Measurements from ENCODE around the gene NHS. TPM values are rescaled to one million over a fixed set of nuclear protein-coding genes. Genes with fewer than 3 reads are reported as not detected.
A peak's percentile ranks its signal among the peaks of the same experiment; 100 is the strongest.
"Not testable (repeated sequence)": the region's sequence is repeated elsewhere in the genome, so short reads cannot be mapped to it uniquely, and the experiment has no call there.

The NHS gene
- total RNA-seq, 2 donors from 2014 or later: under 0.01 to 1.3 TPM

DNA sequence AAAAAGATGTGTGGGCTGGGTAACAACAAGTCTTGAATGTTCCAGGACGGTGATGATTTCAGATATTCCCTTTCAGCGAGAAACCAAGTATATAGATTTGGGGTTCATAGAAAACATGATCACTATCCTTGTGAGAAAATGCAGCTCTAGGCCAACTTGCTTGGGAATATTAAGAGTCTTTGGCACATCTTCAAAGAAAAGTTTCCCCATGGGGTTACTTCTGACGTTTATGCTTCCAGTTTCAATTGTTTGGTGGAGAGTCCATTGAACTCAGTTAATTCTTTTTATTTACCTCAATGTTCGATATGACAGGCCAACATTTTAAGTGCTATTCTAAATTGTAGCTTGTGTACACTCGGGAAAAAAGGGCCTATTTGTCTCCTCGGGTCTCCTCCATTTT lies 126.7 kb downstream of the NHS start:
- H3K36me3 ChIP-seq (replicated peaks in 1 of 2; ENCODE audit: insufficient read depth in 1 of 2, low read depth in 2 of 2): no peaks in the 10 kb centered on the region
- H3K27ac ChIP-seq: no peak overlapping the region
- 68 to 81% methylated on average over 6 of the region's 6 CpGs for WGBS, 2 donors
- ATAC-seq (no peak), DNase-seq (no peak)
- no peaks in the 10 kb centered on the region for H3K9me3 ChIP-seq
- TF ChIP-seq POLR2A (IDR thresholded peaks at IDR 0.05): no peak
- TF ChIP-seq, protein P1, sequence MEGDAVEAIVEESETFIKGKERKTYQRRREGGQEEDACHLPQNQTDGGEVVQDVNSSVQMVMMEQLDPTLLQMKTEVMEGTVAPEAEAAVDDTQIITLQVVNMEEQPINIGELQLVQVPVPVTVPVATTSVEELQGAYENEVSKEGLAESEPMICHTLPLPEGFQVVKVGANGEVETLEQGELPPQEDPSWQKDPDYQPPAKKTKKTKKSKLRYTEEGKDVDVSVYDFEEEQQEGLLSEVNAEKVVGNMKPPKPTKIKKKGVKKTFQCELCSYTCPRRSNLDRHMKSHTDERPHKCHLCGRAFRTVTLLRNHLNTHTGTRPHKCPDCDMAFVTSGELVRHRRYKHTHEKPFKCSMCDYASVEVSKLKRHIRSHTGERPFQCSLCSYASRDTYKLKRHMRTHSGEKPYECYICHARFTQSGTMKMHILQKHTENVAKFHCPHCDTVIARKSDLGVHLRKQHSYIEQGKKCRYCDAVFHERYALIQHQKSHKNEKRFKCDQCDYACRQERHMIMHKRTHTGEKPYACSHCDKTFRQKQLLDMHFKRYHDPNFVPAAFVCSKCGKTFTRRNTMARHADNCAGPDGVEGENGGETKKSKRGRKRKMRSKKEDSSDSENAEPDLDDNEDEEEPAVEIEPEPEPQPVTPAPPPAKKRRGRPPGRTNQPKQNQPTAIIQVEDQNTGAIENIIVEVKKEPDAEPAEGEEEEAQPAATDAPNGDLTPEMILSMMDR (IDR thresholded peaks at IDR 0.05): no peak
- no peaks in the 10 kb centered on the region for H3K4me1 ChIP-seq
- no peaks in the 10 kb centered on the region for H3K27me3 ChIP-seq
- intact Hi-C loops (cut with DNase I): no loop called here
- no peak overlapping the region for H3K4me3 ChIP-seq

DNA sequence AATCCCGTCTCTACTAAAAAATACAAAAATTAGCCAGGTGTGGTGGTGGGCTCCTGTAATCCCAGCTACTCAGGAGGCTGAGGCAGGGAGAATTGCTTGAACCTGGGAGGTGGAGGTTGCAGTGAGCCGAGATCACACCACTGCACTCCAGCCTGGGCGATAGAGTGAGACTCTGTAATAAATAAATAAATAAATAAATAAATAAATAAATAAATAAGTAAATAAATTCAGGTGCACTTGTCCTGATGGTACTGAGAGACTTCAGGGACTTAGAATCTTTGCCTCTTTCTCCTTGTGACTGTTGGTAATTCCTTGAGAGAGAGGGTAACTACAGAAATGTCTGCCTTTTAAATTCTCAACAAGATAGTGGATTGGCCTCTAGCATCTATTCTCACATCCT lies 131.4 kb downstream of the NHS start:
- H3K4me1 ChIP-seq, ATAC-seq: not testable (repeated sequence)

DNA sequence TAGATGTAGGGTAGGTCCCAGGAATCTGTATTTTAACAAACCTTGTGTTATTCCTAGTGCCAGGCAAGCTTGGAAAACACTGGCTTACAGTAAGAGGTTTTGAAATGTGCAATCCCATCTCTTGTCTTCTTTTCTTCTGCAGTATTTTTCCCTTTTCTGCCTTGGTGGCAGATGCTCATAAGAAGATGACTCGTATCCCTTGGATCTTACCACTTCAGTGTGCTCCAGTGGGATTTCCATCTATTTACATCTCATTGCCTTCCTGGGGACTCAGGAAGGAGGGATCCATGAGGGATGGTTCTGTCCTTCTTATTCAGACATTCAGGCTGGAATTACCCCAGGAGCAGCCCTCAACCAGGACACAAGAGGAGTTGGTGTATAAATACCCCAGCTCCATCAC lies 136.6 kb downstream of the NHS start:
- no peak for DNase-seq
- 100% methylated on average over 1 of the region's 1 CpG for WGBS, 2 donors

More for the DNA sequence above, 131.4 kb downstream of the NHS start:
- H3K36me3 ChIP-seq (replicated peaks in 1 of 2; ENCODE audit: insufficient read depth in 1 of 2, low read depth in 2 of 2); H3K27me3 ChIP-seq; DNase-seq; H3K27ac ChIP-seq; H3K9me3 ChIP-seq; intact Hi-C loops (cut with DNase I); H3K4me3 ChIP-seq: not testable (repeated sequence)
- WGBS, 2 donors: 89 to 95% methylated on average over 2 to 3 of the region's 3 CpGs

DNA sequence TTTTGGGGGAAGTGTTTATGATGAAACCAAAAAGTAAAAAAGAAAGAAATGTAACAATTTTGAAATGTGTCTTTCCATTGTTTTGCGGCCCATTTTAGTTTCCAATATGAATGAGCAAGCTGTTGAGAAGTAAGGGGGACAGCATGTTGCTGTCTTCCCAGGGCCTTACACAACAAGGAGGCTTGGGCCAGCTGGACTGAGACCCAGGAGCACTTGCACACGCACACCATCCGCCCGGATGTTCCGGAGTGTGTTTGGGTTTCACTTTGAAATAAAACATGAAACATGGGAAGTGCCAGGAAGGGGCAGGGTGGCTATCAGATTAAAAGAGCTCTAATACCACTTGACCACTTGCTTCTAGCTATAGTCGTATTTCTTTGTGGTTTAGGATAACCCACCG lies 144.4 kb downstream of the NHS start:
- Histone ChIP-seq H3K9me3 (no peaks in the 10 kb centered on the region), H3K27ac (no peak overlapping the region), H3K4me1 (no peaks in the 10 kb centered on the region), H3K4me3 (no peak overlapping the region), H3K27me3 (no peaks in the 10 kb centered on the region), H3K36me3 (replicated peaks in 1 of 2; ENCODE audit: insufficient read depth in 1 of 2, low read depth in 2 of 2) (no peaks in the 10 kb centered on the region)
- TF ChIP-seq, protein P1 (IDR thresholded peaks at IDR 0.05): no peak
- TF ChIP-seq POLR2A (IDR thresholded peaks at IDR 0.05): no peak
- DNase-seq (peak in 3 of 4 donors; percentile 19 to 27 (median 26)), ATAC-seq (no peak)
- intact Hi-C loops (cut with DNase I): no loop called here
- WGBS, 2 donors: 73 to 76% methylated on average over 7 of the region's 7 CpGs

More for the DNA sequence above, 136.6 kb downstream of the NHS start:
- Histone ChIP-seq H3K36me3 (replicated peaks in 1 of 2; ENCODE audit: insufficient read depth in 1 of 2, low read depth in 2 of 2) (no peaks in the 10 kb centered on the region), H3K4me1 (no peaks in the 10 kb centered on the region), H3K27ac (no peak overlapping the region), H3K4me3 (no peak overlapping the region), H3K9me3 (no peaks in the 10 kb centered on the region), H3K27me3 (no peaks in the 10 kb centered on the region)
- TF ChIP-seq, protein P1 (IDR thresholded peaks at IDR 0.05): no peak
- no peak for TF ChIP-seq POLR2A (IDR thresholded peaks at IDR 0.05)
- intact Hi-C loops (cut with DNase I): no loop called here
- no peak for ATAC-seq

DNA sequence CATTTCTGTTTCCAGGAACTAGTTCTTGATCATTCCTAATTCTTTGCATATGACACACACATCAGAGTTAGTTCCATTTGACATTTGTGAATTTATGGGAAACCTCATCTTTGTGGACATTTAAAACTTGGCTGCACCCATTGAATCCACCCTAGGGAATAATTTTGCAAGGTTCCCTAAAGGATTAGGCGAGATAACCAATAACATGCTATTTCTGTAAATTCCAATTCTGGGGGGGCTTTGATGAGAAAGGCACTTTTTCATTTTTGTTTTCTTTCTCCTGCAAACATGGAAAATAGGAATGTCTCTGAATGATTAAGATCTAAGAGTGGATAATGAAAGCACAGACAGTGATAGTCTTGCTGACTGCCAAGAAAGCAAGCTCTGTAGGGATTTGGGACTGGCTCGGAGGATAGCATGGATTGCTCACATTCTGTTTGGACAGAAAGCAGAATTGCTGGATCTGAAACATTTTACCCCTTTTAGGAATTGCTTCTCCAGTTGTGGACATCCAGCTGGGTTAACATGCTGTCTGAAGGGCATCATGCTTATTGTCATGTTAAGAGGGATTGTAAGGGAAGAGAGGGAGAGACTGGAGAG lies 145.1 kb downstream of the NHS start:
- no peak for TF ChIP-seq POLR2A (IDR thresholded peaks at IDR 0.05)
- TF ChIP-seq, protein P1 (IDR thresholded peaks at IDR 0.05): no peak
- Histone ChIP-seq H3K36me3 (replicated peaks in 1 of 2; ENCODE audit: insufficient read depth in 1 of 2, low read depth in 2 of 2) (no peaks in the 10 kb centered on the region), H3K27ac (no peak overlapping the region), H3K27me3 (no peaks in the 10 kb centered on the region), H3K9me3 (no peaks in the 10 kb centered on the region), H3K4me3 (no peak overlapping the region), H3K4me1 (no peaks in the 10 kb centered on the region)
- 83 to 85% methylated on average over 2 of the region's 2 CpGs for WGBS, 2 donors
- DNase-seq: no peak
- intact Hi-C loops (cut with DNase I): no loop called here
- ATAC-seq: no peak

All from body of pancreas (tissue), 4 donors.